HG02852 (cell line): ENCODE measurements around the gene DCST2.
"Not testable (repeated sequence)": the region's sequence is repeated elsewhere in the genome, so short reads cannot be mapped to it uniquely, and the experiment has no call there.

Source experiments
- ATAC-seq: cut with Tn5 transposase; IDR thresholded peaks from one replicate; pipeline ENCODE4 v1.9.1; 2021; ENCODE audit warnings: mild to moderate bottlenecking, moderate library complexity; ENCODE audit not compliant: unreplicated experiment

The DCST2 gene

DNA sequence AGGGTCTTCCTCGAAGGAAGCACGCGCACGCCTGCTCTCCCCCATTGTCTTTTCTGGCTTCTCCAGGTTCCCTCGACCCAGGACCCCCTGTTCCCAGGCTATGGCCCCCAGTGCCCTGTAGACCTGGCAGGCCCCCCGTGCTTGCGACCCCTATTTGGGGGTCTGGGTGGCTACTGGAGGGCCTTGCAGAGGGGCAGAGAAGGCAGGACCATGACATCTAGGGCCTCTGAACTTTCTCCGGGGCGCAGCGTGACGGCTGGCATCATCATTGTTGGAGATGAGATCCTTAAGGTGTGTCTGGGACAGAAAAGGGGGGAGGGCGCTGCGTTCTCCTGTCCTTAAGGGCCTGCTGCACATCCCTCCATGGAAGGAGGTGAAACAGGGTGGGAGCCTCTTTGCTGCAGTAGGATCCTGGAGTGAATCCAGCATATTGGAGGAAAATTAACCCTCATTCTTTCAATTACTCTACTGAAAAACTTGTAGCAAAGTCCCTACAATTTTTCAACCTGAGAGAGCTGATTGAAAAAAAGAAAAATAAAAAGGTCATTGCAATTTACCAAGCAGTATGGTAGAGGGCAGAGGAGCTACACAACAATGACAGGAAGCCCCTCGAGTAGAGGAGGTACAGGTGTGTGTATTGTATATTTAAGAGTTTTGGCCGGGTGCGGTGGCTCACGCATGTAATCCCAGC lies 49.7 kb downstream of the DCST2 start:
- ATAC-seq: no peak

GRCh38 chr1:154982897-154983648 lies 50.5 kb downstream of the DCST2 start, which contains the start of gene FLAD1:
Gene FLAD1, plus strand, starts transcription at chr1:154983344. Its CDS starts 351 bp downstream, at chr1:154983695.
- ATAC-seq: peak; percentile 98

- no peak for ATAC-seq
Measured at GRCh38 chr1:154982341-154982740, 51.2 kb downstream of the DCST2 start.

GRCh38 chr1:154978360-154978759 lies 55.2 kb downstream of the DCST2 start:
- ATAC-seq: no peak

GRCh38 chr1:154977762-154978161 lies 55.8 kb downstream of the DCST2 start:
- ATAC-seq: not testable (repeated sequence)

DNA sequence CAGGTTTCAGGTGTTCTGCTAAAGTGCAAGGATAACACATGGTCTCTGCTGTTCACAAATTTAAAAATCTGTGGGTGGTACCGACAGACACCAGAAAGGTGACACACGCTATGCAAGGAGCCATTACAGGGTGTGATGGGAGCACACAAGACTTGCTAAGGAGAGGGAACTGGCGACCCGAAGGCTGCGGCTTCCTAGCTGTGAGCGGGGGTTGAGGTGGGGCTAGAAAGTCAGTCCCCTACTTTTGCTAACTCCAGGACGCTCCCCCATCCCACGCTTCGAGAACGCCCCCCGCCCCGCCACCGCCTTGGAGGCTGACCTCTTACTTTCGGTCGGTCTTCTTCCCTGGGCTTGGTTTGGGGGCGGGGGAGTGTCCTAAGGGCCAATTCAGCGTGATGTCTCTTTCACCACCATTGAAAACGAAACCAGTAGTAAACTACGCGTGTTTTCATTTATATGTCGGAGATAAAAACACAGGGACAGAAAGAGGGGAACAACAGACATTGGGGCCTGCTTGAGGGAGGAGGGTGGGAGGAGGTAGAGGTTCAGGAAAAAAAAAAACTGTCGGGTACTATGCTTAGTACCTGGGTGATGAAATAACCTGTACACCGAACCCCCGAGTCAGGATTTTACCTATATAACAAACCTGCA lies 58.0 kb downstream of the DCST2 start:
- ATAC-seq: no peak

DNA sequence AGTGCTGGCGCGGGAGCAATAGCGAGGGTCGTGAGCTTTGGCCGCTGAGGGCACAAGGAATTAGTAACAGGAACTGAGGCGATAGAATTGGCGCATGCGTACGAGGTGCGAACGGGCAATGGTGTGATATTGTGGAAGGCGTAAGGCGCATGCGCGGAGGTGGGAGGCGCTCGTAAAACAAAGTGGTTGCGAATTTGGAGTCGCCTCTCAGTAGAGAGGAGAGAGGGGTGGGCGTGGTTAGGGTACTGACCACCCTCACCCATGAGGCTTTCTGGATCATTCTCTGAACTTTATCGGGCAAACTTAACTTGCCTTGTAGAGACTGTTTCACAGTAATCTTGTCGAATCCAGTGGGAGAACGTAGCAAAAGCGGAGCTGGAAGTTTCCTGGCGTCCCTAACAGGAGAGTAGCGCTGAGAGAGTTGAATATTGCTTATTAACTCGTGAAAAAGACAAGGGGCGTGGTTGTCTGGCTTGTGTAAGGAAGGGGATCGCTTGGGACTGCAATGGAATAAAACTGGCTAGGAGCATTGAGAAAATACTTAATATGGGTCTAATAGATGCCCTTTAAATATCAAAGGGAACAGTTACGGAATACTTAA lies 58.7 kb downstream of the DCST2 start:
- ATAC-seq: peak; percentile 41

DNA sequence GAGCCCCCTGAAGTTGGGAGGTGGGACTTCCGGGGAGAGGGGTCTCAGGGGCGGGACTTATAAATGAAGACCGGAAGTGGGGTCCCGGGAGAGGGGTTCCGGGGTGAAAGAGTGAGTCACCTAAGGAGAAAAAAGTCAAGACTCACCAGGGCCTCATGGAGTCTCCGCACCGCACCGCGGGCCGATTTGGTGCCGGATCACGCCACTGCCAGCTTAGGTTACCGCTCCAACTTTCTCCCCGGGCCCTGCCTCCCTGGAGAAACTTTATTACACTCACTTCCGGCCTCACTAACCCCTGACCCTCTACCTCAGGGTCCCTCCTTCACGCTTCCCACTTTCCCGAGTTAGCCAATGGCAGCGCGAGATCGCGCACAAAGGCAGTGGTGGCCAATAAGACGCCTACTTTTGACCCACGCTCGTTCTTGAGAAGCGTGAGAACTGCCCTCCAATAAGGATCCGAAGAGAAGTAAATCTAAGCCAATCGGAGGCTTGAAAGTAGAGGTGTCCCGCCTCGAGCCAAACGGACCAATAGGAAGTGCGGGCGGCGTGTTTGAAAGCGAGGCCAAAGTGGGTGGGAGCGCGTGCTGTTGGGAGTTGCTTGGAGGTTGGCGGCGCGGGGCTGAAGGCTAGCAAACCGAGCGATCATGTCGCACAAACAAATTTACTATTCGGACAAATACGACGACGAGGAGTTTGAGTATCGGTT lies 59.3 kb downstream of the DCST2 start, which contains the start of gene CKS1B:
Gene CKS1B (plus strand): TSS at position 580 of the 706 bp plus-strand sequence. CDS start 65 bp downstream, at position 645.
- peak; percentile 75 for ATAC-seq

DNA sequence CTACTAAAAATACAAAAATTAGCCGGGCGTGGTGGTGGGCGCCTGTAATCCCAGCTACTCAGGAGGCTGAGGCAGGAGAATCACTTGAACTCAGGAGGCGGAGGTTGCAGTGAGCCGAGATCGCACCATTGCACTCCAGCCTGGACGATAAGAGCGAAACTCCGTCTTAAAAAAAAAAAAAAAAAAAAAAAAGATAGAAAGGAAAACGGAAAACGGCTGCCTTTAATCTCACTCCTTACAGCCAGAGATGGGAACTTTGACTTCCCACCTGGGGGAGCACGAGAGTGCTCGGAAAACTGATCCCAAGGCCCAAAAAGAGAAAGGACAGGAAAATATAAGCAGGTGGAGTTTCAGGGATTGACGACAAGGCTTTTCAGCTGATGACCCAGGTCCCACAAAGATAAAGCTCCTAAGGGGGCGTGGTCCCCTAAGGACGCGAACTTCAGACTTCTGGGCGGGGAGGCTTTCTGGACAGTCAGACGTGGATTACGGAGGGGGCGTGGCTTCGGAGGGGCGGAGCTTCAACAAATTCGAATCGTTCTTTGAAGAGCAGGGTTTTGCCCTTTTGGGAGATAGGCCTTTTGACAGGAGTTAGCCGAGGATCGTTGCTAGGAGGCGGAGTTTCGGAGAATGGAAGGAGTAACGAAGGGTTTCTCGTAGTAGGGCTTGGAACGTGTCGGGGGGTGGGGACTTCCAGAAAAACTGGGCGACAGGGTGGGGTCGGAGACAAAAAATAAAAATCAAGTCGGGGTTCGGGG lies 60.1 kb downstream of the DCST2 start:
- no peak for ATAC-seq

DNA sequence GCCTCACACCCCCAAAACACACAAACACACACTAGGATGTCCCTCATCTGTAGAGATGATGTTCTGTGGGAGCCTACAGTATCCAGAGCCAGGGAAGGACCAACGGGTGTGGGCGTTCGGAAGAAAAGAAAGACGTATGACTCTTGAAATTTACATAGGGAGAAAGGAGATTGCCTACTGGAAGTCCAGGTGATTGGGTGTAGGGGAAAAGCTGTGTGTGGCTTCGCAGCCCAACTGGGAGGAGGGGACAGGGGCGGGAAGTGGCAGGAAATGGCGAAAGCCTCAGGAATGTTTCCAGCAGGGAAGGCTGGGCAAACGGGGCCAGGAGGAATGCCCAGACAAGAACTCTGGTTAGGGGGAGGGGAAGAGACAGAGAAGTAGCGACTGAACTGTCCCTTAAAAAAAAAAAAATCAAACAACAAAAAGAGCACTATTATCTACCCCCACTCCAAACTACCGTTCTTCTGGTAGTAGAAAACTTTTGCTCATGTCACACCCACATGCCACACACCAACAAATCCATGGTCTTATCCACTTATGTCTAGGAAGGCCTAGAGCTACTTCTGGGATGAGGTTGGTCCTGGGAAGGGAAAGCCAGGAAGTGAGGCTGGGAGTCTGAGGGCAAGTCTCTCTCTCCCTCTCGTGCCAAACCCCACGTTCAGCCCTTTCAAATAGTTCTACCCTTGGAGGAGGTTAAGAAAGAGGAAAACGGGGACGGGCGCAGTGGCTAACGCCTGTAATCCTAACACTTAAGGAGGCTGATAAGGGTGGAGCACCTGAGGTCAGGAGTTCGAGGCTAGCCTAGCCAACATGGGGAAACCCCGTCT lies 60.9 kb downstream of the DCST2 start:
- no peak for ATAC-seq

- no peak for ATAC-seq
Measured at GRCh38 chr1:154972213-154972516, 61.4 kb downstream of the DCST2 start.

DNA sequence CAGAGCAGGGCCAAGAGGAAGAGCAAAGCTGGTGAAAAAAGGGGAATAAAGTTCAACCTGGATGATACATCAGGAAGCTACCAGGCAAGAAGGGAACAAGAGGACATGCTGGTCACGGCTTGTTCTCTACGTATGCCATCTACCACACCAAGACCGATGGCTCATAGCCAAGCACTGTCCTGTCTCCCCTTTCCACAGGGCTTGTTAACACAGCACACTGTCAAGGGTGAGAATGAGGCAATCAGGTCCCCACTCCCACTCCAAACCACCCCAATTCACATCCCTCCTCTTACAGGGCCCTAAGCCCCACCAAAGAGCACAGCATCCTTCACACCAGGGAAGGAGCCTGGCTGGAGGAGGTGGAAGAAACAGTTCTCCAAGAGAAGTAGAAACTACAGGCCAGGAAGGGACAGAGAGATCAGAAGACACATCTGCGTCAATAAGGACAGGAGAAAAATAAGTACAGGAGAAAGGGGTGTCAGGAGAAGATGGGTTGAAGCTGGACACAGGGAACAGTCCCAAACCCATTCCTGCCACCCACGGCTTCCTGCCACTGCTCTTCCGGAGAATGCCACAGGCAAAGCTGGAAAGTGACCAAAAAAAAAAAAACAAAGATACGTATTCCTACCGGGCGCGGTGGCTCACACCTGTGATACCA lies 62.1 kb downstream of the DCST2 start:
- ATAC-seq: no peak

- ATAC-seq: no peak
Measured at GRCh38 chr1:154970631-154971340, 62.8 kb downstream of the DCST2 start, which contains the start of gene SHC1. Gene SHC1, minus strand, starts transcription at chr1:154970747. Its CDS starts 221 bp downstream, at chr1:154970526.

DNA sequence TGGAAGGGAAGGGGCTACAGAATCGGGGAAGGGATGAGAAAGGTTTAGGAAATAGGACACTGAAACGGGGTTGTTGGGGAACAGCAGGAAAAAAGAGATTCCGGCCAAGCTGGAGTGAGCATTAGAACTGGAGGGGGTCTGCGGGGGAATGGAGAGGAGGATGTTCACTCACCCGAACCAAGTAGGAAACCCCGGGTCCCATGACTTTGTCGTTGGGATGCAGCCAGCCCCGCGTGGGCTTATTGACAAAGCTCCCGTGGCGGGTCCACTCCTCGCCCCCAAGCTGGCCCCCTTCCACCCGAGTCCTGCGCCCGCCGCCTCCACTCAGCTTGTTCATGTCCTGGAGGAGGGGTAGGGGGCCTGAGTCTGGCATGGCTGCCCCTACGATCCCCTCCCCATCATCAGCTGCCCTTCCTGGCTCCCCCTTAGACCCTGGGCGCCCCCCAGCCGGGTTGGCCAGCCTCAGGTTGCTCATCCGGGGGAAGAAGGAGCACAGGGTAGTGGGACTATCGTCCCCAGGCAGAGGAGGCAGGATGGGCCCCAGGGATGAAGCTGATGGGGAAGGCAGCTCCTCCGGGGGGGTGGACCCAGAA lies 63.6 kb downstream of the DCST2 start:
- no peak for ATAC-seq

GRCh38 chr1:154969246-154969645 lies 64.3 kb downstream of the DCST2 start:
- no peak for ATAC-seq

DNA sequence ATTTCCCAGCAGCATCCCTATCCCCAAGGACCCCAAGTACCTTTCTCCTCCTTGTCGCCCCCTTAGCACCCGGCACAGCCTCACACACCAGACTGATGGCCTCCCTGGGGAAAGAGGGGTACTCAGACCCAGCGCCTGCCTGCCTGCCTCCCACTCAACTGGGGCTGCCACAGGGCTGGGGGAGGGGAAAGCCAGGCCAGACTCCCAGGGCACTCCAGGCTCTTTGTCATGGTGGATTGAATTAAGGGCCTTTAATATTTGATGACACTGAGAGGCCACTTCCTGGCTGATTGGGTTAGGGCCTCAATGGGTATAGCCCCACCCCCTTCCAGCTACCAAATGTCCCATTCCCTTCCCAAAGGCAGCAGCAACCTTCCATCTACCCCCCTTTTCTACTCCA lies 64.8 kb downstream of the DCST2 start:
- ATAC-seq: no peak
